SK-N-SH treated with all-trans-retinoic acid at 6 μM for 48 hours (cell line): ENCODE data around the gene PMEPA1.
A peak's percentile ranks its signal among the peaks of the same experiment; 100 is the strongest.

Source experiments
- ATAC-seq: fragments of 200-7000 bp; cut with Tn5 transposase; 3 replicates; pipeline ENCODE4 v1.9.1; 2020; ENCODE audit warnings: mild to moderate bottlenecking, moderate library complexity
- ARNTL ChIP-seq: fragments of 450-650 bp; formaldehyde crosslinking; IDR thresholded peaks from 2 replicates; pipeline ENCODE4 v1.5.0; 2020; ENCODE audit warnings: low read depth, mild to moderate bottlenecking, moderate library complexity, borderline replicate concordance
- BACH2 ChIP-seq: fragments of 250-450 bp; sonication (Bioruptor Pico); IDR thresholded peaks from 2 replicates; pipeline ENCODE4 v1.9.0; 2021; ENCODE audit warnings: mild to moderate bottlenecking, borderline replicate concordance
- CSDC2 ChIP-seq: fragments of 250-450 bp; sonication (Bioruptor Pico); IDR thresholded peaks from 2 replicates; pipeline ENCODE4 v1.5.0; 2020; ENCODE audit warnings: mild to moderate bottlenecking, moderate library complexity
- ESRRG ChIP-seq: fragments of 250-450 bp; sonication (Bioruptor Pico); IDR thresholded peaks from 2 replicates; pipeline ENCODE4 v1.6.1; 2021; ENCODE audit warnings: mild to moderate bottlenecking
- GLIS3 ChIP-seq: fragments of 250-450 bp; sonication (Bioruptor Pico); IDR thresholded peaks from 2 replicates; pipeline ENCODE4 v1.5.0; 2020; ENCODE audit warnings: mild to moderate bottlenecking, moderate library complexity
- OSR1 ChIP-seq: fragments of 250-450 bp; sonication (Bioruptor Pico); IDR thresholded peaks from 2 replicates; pipeline ENCODE4 v1.8.0; 2022; ENCODE audit warnings: moderate library complexity, mild to moderate bottlenecking, inconsistent platforms
- PPARA ChIP-seq: fragments of 250-450 bp; sonication (Bioruptor Pico); IDR thresholded peaks from 2 replicates; pipeline ENCODE4 v1.5.0; 2020; ENCODE audit warnings: mild to moderate bottlenecking, borderline replicate concordance
- RARB ChIP-seq: fragments of 250-450 bp; sonication (Bioruptor Pico); IDR thresholded peaks from 2 replicates; pipeline ENCODE4 v1.8.0; 2021; ENCODE audit warnings: mild to moderate bottlenecking, moderate library complexity
- TCF4 ChIP-seq: fragments of 250-450 bp; sonication (Bioruptor Pico); IDR thresholded peaks from 2 replicates; pipeline ENCODE4 v1.8.0; 2021; ENCODE audit warnings: mild to moderate bottlenecking, moderate library complexity, borderline replicate concordance
- TOX ChIP-seq: fragments of 250-450 bp; sonication (Bioruptor Pico); IDR thresholded peaks from 2 replicates; pipeline ENCODE4 v1.8.0; 2021; ENCODE audit warnings: mild to moderate bottlenecking, moderate library complexity, borderline replicate concordance
- ZC3H10 ChIP-seq: fragments of 250-450 bp; sonication (Bioruptor Pico); IDR thresholded peaks from 2 replicates; pipeline ENCODE4 v1.5.1; 2021; ENCODE audit warnings: mild to moderate bottlenecking, moderate library complexity
- ZFP3 ChIP-seq: fragments of 250-450 bp; sonication (Bioruptor Pico); IDR thresholded peaks from 2 replicates; pipeline ENCODE4 v1.5.0; 2020; ENCODE audit warnings: mild to moderate bottlenecking, moderate library complexity
- ZFP30 ChIP-seq: fragments of 450-650 bp; formaldehyde crosslinking; IDR thresholded peaks from 2 replicates; pipeline ENCODE4 v1.5.0; 2022; ENCODE audit warnings: mild to moderate bottlenecking, moderate library complexity
- ZNF565 ChIP-seq: fragments of 450-650 bp; formaldehyde crosslinking; conservative IDR thresholded peaks from 2 replicates; pipeline ENCODE4 v1.5.0; 2020; ENCODE audit warnings: low read depth, mild to moderate bottlenecking, moderate library complexity
- ZNF70 ChIP-seq: fragments of 450-650 bp; formaldehyde crosslinking; IDR thresholded peaks from 2 replicates; pipeline ENCODE4 v1.5.0; 2020; ENCODE audit warnings: mild to moderate bottlenecking, moderate library complexity
- ZNF8 ChIP-seq: fragments of 450-650 bp; formaldehyde crosslinking; IDR thresholded peaks from 2 replicates; pipeline ENCODE4 v1.5.0; 2020; ENCODE audit warnings: mild to moderate bottlenecking, moderate library complexity
- TF ChIP-seq, protein P1 (sequence below): fragments of 250-450 bp; sonication (Bioruptor Pico); IDR thresholded peaks from 2 replicates; pipeline ENCODE4 v1.5.1; 2020; ENCODE audit warnings: low read depth, mild to moderate bottlenecking, moderate library complexity
- TF ChIP-seq, protein P2 (sequence below): fragments of 250-450 bp; sonication (Bioruptor Pico); IDR thresholded peaks from 2 replicates; pipeline ENCODE4 v1.8.0; 2021; ENCODE audit warnings: low read depth, mild to moderate bottlenecking, moderate library complexity, borderline replicate concordance
- TF ChIP-seq, protein P3 (sequence below): fragments of 250-450 bp; sonication (Bioruptor Pico); IDR thresholded peaks from 2 replicates; pipeline ENCODE4 v1.5.1; 2021; ENCODE audit warnings: mild to moderate bottlenecking, moderate library complexity
- TF ChIP-seq, protein P4 (sequence below): fragments of 250-450 bp; sonication (Bioruptor Pico); IDR thresholded peaks from 2 replicates; pipeline ENCODE4 v1.8.0; 2020; ENCODE audit warnings: mild to moderate bottlenecking, moderate library complexity, borderline replicate concordance

The PMEPA1 gene

DNA sequence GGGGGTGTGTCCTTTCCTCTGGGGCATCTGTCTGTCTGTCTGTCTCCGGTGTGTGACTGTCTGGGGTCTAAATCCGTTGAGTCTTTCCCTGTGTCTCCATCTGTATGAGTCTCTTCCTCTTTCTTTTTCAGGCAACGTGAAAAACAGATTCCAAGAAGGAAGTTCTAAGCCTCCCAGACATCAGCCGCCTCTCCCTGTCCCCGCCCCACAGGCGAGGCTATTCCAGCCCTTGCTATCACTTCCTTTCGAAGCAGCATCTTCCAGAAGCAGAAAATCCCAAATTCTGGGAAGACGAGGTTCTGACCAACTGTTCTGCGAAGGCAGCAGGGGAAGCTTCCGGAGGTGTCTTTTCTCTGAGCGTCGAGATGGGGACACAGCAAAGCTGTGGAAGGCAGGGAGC is 34.0 kb downstream of the PMEPA1 start:
- no peak for ATAC-seq
- TF ChIP-seq ZNF8 (no peak), ESRRG (no peak), ZC3H10 (CRISPR knock-in tag) (no peak), ARNTL (no peak), TCF4 (CRISPR knock-in tag) (no peak), OSR1 (CRISPR knock-in tag) (no peak)
- TF ChIP-seq, all 23 proteins: peak for 0

DNA sequence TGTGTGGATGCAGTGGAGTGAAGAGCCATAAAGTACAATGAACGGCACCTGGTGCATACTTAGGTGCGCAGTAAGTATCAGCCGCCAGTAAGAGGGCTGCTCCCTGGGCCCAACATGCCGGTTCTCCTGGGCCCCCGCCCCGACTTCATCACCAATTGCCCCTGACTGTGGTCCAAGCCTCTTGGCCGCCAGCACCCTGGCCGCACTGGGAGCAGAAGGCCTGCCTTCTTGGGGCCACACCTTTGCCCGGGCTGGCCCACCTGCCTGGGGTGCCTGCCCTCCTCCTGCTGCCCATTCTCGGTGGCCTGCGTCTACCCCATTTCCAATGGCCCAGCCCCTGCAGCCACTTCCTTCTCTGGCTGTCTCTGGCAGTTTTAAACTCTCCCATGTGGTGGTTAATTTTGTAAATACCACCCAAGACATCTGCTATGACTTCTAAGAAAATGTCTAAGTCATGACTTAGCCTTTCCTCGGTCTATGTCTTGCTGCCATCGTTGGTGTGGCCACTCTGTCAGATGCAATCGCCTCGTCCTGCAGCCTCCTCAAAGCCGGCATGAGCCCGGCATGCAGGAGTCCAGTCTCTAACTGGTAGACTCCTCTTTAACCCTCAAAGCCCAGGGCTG is 36.8 kb downstream of the PMEPA1 start:
- no peak for ATAC-seq
- 0 out of 2 replicates have a peak, but pooled peaks have one; percentile 29 for TF ChIP-seq ZFP3
- no peak for TF ChIP-seq ZFP30 (CRISPR knock-in tag)

DNA sequence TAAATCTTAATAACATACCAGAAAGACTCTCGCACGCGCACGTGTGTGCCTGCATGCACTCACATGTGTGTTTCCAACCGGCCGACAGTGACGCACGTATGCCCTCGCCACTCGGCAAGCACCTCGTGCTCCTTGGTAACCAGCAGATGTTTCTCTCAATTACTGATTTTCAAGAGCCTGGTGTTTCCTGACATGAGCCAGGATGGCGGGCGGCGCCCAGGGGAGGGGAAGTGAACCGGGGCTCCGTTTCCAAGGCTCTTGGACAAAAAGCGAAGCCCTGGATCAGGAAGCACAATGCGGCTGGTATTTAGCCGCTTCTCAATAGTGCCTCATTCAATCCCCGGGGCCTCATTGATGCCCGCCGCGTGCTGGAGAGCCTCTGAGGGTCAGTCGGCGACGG is 37.7 kb downstream of the PMEPA1 start:
- no peak for ATAC-seq
- TF ChIP-seq ZNF70 (CRISPR knock-in tag) (no peak), TCF4 (CRISPR knock-in tag) (no peak), TOX (CRISPR knock-in tag) (no peak), ZNF8 (no peak), OSR1 (CRISPR knock-in tag) (no peak), ZNF565 (CRISPR knock-in tag) (no peak), CSDC2 (no peak), ZC3H10 (CRISPR knock-in tag) (no peak), PPARA (CRISPR knock-in tag) (no peak), ZFP30 (CRISPR knock-in tag) (no peak), GLIS3 (CRISPR knock-in tag) (no peak), BACH2 (CRISPR knock-in tag) (no peak), RARB (no peak), ARNTL (no peak), ZFP3 (no peak)
- TF ChIP-seq, protein P1, sequence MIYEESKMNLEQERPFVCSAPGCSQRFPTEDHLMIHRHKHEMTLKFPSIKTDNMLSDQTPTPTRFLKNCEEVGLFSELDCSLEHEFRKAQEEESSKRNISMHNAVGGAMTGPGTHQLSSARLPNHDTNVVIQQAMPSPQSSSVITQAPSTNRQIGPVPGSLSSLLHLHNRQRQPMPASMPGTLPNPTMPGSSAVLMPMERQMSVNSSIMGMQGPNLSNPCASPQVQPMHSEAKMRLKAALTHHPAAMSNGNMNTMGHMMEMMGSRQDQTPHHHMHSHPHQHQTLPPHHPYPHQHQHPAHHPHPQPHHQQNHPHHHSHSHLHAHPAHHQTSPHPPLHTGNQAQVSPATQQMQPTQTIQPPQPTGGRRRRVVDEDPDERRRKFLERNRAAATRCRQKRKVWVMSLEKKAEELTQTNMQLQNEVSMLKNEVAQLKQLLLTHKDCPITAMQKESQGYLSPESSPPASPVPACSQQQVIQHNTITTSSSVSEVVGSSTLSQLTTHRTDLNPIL = no peak
- TF ChIP-seq, protein P2, sequence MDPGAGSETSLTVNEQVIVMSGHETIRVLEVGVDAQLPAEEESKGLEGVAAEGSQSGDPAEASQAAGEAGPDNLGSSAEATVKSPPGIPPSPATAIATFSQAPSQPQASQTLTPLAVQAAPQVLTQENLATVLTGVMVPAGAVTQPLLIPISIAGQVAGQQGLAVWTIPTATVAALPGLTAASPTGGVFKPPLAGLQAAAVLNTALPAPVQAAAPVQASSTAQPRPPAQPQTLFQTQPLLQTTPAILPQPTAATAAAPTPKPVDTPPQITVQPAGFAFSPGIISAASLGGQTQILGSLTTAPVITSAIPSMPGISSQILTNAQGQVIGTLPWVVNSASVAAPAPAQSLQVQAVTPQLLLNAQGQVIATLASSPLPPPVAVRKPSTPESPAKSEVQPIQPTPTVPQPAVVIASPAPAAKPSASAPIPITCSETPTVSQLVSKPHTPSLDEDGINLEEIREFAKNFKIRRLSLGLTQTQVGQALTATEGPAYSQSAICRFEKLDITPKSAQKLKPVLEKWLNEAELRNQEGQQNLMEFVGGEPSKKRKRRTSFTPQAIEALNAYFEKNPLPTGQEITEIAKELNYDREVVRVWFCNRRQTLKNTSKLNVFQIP (CRISPR knock-in tag) = no peak
- TF ChIP-seq, protein P3, sequence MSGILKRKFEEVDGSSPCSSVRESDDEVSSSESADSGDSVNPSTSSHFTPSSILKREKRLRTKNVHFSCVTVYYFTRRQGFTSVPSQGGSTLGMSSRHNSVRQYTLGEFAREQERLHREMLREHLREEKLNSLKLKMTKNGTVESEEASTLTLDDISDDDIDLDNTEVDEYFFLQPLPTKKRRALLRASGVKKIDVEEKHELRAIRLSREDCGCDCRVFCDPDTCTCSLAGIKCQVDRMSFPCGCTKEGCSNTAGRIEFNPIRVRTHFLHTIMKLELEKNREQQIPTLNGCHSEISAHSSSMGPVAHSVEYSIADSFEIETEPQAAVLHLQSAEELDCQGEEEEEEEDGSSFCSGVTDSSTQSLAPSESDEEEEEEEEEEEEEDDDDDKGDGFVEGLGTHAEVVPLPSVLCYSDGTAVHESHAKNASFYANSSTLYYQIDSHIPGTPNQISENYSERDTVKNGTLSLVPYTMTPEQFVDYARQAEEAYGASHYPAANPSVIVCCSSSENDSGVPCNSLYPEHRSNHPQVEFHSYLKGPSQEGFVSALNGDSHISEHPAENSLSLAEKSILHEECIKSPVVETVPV (CRISPR knock-in tag) = no peak
- TF ChIP-seq, protein P4, sequence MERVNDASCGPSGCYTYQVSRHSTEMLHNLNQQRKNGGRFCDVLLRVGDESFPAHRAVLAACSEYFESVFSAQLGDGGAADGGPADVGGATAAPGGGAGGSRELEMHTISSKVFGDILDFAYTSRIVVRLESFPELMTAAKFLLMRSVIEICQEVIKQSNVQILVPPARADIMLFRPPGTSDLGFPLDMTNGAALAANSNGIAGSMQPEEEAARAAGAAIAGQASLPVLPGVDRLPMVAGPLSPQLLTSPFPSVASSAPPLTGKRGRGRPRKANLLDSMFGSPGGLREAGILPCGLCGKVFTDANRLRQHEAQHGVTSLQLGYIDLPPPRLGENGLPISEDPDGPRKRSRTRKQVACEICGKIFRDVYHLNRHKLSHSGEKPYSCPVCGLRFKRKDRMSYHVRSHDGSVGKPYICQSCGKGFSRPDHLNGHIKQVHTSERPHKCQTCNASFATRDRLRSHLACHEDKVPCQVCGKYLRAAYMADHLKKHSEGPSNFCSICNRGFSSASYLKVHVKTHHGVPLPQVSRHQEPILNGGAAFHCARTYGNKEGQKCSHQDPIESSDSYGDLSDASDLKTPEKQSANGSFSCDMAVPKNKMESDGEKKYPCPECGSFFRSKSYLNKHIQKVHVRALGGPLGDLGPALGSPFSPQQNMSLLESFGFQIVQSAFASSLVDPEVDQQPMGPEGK (CRISPR knock-in tag) = no peak

DNA sequence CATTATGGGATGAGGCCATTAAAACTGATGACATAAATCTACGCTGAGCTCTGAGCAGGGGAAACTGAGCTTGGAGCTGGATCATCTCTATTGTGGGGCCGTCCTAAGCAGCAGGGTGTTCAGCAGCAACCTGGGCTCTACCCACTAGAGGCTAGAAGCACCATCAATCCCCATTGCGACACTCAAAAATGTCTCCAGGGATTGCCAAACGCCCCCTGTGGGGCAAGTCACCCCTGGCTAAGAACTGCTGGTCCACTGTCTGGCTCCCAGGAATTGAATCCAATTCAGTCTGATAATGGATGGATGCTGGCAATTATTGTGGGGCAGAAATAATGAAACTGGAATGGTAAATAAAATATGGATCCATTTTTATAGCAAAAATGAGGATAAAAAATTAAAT is 38.2 kb downstream of the PMEPA1 start:
- TF ChIP-seq CSDC2 (no peak), PPARA (CRISPR knock-in tag) (no peak), RARB (no peak), OSR1 (CRISPR knock-in tag) (no peak), TCF4 (CRISPR knock-in tag) (no peak), ZFP30 (CRISPR knock-in tag) (no peak), ARNTL (no peak), ZNF565 (CRISPR knock-in tag) (no peak)
- TF ChIP-seq, protein P3 (CRISPR knock-in tag) = no peak
- TF ChIP-seq, protein P1 = no peak
- TF ChIP-seq, protein P2 (CRISPR knock-in tag) = no peak
- no peak for ATAC-seq
